Measurements from ENCODE around the gene DDB1.
"Not testable (repeated sequence)": the region's sequence is repeated elsewhere in the genome, so short reads cannot be mapped to it uniquely, and the experiment has no call there.

Gene DDB1

DNA sequence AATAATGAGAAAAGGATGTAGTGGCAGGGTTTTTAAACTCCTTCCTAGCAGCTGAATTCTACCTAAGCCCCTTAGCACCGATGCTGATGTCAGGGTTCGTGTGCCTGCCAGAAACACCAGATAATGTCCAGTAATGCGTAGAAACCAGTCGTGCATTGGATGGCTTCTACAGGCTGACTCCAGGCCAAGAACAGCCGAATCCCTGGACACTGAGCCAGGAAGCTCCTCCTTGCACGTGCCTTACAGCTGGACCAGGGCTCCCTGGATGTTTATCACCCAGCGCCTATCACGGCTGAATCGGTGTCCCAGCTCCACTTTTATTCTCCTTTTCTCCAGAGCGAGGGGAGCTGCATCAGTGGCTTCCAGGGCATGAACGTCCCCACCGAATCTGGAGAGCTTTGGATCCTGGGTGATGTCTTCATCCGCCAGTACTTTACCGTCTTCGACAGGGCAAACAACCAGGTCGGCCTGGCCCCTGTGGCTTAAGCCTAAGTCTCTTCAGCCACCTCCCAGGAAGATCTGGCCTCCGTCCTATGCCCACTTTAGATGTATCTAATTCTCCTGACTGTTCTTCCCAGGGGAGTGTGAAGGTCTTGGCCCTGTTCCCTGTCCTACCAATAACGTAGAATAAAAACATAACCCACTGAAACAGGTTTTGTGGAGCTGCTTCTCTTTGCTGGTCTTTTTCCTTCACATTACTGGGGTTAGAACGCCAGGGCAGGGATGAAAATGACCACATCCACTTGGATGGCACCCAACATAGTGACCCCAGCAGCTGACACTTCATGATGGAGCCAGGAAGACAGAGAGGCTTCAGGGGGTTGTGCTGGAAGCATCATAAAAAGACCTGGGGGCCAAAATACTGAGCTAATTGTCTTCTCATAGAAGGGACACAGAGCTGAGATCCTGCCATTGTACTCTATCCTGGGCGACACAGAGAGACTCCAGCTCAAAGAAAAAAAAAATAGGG lies 81.8 kb downstream of the DDB1 start:
- not testable (repeated sequence) for H3K27me3 ChIP-seq (ENCODE audit: insufficient read depth, poor library complexity, severe bottlenecking); H3K9me3 ChIP-seq (ENCODE audit: severe bottlenecking); DNase-seq (ENCODE audit: low spot score); H3K4me3 ChIP-seq (ENCODE audit: severe bottlenecking); ATAC-seq (ENCODE audit: low read depth); H3K27ac ChIP-seq (ENCODE audit: poor library complexity, severe bottlenecking); H3K36me3 ChIP-seq (ENCODE audit: low read depth); H3K4me1 ChIP-seq (ENCODE audit: insufficient read depth, poor library complexity, severe bottlenecking)
